HG03064 (cell line): ENCODE results near the gene TAOK2.
"Not testable (repeated sequence)": the region's sequence is repeated elsewhere in the genome, so short reads cannot be mapped to it uniquely, and the experiment has no call there.

ENCODE experiments used
- ATAC-seq: cut with Tn5 transposase; IDR thresholded peaks from one replicate; pipeline ENCODE4 v1.9.1; 2021; ENCODE audit warnings: low read depth; ENCODE audit not compliant: unreplicated experiment

Gene TAOK2

GRCh38 chr16:30016555-30017276 lies 43.0 kb downstream of the TAOK2 start:
- no peak for ATAC-seq

DNA sequence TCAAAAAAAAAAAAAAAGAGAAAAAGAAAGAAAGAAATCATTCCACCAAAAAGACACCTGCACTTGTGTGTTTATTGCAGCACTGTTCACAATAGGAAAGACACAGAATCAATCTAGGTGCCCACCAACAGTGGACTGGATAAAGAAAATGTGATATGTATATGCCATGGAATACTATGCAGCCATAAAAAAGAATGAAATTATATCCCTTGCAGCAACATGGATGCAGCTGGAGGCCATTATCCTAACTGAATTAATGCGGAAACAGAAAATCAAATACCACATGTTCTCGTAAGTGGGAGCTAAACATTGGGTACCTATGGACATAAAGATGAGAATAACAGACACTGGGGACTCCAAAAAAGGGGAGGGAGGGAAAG lies 43.6 kb downstream of the TAOK2 start:
- no peak for ATAC-seq

DNA sequence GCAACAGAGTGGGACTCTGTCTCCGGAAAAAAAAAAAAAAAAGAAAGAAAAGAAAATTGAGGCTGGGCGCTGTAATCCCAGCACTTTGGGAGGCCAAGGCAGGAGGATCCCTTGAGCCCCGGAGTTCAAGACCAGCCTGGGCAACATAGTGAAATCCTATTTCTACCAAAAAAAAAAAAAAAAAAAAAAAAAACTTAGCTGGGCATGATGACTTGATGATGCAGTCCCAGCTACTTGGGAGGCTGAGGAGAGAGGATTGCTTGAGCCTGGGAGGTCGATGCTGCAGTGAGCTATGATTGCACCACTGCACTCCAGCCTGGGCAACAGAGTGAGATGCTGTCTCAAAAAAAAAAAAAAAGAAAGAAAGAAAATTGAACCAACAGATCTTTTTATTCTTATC lies 44.3 kb downstream of the TAOK2 start:
- ATAC-seq: not testable (repeated sequence)

- no peak for ATAC-seq
Observed at GRCh38 chr16:30018731-30019158, 45.1 kb downstream of the TAOK2 start.

DNA sequence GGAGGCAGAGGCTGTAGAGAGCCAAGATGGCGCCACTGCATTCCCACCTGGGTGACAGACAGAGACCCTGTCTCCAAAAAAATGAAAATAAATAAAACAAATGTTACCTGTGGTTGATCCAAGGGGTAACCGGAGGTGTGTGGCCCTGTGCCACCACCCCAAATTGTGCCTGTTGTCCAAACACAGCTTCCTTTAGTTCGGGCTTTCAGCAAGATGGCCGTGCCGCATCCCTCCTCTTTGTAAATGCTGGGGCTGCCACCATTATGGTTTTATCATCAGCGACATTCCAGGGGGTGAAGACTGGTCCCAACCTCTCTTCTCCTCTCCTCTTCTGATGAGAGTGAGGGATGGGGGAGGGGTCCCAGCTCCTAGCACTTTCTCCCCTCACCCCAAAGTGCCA lies 49.2 kb downstream of the TAOK2 start, which contains the start of gene C16orf92:
Gene C16orf92 (plus strand): TSS at position 312 of the 400 bp plus-strand sequence. CDS start 143 bp downstream, outside the sequence.
- ATAC-seq: no peak

GRCh38 chr16:30023586-30023985 lies 49.9 kb downstream of the TAOK2 start:
- ATAC-seq: no peak

DNA sequence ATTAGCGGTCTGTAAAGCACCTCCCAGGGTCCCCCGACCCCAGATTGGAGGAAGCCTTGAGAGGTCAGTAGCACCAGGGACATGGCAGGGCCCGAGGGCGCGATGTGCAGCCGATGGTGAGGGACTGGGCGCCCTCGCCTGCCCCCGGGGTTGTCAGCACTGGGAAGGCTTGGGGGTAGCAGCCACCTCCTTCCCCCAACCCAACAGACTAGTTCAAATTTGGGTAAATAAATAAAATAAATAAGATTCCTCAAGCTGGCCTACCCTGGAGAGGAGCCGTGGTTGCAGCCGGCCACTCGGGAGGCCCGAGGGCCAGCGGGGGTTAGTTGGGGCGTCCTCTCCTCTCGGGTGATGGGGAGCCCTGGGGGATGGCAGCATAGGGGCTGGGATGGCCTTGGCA lies 50.8 kb downstream of the TAOK2 start:
- ATAC-seq: no peak

DNA sequence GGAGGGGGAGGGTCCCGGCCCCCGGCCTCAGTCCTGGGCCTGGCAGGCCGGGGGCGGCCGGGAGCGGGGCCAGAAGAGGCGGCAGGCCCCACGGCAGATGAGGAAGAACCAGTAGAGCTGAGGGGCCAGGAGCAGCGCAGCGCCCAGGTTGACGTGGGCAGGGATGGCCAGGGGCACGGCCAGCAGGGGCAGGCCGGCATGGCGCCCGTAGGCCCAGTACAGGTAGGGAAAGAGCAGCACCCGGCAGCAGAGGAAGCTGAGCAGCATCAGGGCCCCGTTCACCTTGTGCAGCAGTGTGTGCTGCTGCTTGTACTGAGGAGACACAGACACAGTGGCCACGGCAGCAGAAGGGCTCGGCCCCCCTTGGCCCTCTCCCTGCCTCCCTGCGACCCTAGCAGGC lies 51.5 kb downstream of the TAOK2 start:
- no peak for ATAC-seq

DNA sequence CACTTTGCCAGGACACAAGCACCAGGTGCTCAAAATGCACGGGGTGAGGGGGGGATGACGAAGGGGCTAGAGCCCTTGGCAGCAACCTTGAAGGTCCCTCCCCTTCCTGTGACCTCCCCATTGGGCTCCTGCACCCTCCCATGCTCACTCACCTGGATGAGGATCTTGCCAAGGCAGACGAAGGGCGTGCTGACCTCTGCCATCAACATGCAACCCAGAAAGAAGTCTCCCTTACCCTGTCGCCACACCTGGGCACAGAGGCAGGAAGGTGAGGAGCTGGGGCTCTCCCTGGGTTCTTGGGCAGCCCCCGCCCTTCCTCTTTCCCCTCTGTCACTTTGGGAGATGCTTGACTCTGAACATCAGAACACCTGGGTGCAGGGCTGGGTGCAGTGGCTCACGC lies 51.9 kb downstream of the TAOK2 start:
- no peak for ATAC-seq

- no peak for ATAC-seq
Observed at GRCh38 chr16:30026449-30026848, 52.8 kb downstream of the TAOK2 start.

- ATAC-seq: no peak
Observed at GRCh38 chr16:30027588-30028437, 54.1 kb downstream of the TAOK2 start.

GRCh38 chr16:30028438-30029076 lies 54.9 kb downstream of the TAOK2 start:
- ATAC-seq: no peak

GRCh38 chr16:30030011-30030685 lies 56.5 kb downstream of the TAOK2 start:
- ATAC-seq: no peak

DNA sequence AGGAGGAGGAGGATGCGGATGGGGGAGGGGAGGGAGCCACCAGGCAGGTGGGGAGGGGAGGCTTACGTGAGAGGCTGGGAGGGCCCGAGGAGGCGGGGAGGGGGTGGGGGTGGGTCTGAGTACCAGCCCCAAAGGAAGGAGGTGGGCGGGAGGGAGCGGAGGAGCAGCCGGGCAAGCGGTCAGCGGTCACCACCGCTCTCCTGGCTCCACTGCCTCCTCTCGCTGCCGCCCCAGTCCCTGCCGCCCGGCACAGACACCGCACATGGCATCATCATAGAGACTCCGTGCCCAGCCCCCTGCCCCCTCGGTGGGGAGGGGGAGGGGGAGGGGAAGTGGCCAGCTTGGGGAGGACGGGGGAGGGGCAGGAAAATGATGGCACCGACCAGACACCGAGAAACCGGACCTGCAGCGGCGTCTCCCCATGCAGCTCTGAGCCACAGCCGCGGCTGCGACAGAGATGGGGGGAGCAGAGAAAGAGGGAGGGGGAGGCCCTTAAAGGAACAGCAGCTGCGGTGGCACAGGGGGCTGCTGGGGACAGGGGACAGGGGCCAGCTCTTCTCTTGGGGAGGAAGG lies 57.3 kb downstream of the TAOK2 start, which contains the start of gene TLCD3B:
Gene TLCD3B (minus strand): TSS at position 431 of the 573 bp plus-strand sequence. CDS start 744 bp downstream, outside the sequence.
- ATAC-seq: no peak

DNA sequence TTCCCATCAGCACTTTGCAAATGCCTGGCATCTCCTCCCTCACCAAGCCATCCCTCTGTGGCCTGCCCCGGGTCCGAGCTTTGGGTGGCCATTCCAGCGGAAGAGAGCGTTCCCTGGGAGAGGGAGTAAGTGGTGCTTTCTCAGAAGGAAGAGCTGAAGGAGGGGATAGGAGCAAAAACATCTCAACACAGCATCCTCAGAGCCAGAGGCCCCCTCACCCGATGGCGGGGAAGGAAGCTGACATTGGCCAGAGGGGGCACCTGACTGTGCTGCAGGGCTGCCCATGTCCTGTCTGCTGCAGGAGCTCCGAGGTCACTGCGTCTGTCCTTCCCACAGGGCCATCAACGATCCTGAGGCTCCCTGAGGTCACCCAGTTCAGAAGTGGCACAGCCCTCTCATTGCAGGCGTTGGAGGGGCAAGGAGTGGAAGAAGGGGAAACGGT lies 57.8 kb downstream of the TAOK2 start:
- ATAC-seq: no peak

DNA sequence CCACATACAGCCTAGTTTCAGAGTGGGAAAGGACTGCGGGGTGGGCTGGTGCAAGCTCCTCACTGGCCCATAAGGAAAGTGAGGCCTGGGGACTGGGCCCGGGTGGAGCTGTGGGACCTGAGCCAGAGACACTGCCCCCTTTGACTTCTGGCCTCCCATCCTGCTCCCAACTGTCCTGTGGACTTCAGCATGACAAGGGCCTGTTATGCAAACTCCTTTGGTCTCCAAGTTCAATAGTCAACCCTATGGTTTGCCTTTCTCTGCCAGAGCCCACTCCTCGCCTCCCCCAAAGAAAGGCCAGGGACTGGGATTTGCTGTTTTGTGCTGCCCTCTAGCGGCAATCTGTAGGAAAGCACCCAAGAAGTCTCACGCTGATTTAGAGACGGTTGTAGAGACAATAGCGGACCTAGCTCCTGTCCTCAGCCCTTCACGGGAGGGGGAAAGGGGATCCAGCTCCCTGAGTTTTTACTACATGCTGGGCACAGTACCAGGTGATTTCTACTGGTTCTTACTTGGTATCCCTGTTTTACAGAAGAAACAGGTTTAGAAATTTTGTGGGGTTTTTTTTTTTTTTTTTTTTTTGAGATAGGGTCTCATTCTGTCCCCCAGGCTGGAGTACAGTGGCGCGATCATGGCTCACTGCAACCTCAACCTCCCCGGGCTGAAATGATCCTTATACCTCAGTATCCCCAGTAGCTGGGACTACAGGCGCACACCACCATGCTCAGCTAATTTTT lies 58.6 kb downstream of the TAOK2 start:
- no peak for ATAC-seq

- no peak for ATAC-seq
Observed at GRCh38 chr16:30033270-30033669, 59.6 kb downstream of the TAOK2 start.

- no peak for ATAC-seq
Observed at GRCh38 chr16:30040221-30040620, 66.6 kb downstream of the TAOK2 start.

DNA sequence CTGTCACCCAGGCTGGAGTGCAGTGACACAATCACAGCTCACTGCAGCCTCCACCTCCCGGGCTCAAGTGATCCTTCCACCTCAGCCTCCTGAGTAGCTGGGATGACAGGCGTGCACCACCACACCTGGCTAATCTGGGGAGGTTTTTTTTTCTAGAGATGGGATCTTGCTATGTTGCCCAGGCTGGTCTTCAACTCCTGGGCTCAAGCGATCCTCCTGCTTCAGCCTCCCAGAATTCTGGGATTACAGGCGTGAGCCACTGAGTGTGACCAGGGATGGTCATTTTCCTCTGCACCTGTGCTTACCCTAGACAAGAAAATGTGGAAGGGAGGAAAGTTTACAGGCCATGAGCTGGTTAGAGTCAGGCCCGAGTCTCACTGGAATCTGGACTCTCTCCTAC lies 67.0 kb downstream of the TAOK2 start:
- ATAC-seq: not testable (repeated sequence)
